Kidney epithelial cell (primary cell): ENCODE measurements around the gene UHRF1. TPM values are rescaled to one million over a fixed set of nuclear protein-coding genes. Genes with fewer than 3 reads are reported as not detected.
"Not testable (repeated sequence)": the region's sequence is repeated elsewhere in the genome, so short reads cannot be mapped to it uniquely, and the experiment has no call there.

ENCODE experiments used
- DNase-seq: peaks from one replicate; pipeline ENCODE4 v3.0.0-alpha.2; 2010; ENCODE audit warnings: low read depth
- H3K27me3 ChIP-seq: 2 replicates; pipeline ENCODE4 v1.6.0; 2011; ENCODE audit warnings: low read length; ENCODE audit not compliant: control insufficient read depth, insufficient read depth
- H3K36me3 ChIP-seq: 2 replicates; pipeline ENCODE4 v1.5.1; 2011; ENCODE audit warnings: low read length; ENCODE audit not compliant: control insufficient read depth, insufficient read depth
- H3K4me3 ChIP-seq: 2 replicates; pipeline ENCODE4 v1.5.1; 2011; ENCODE audit warnings: low read depth, mild to moderate bottlenecking, control low read depth, low read length
- CTCF ChIP-seq: IDR thresholded peaks from 2 replicates; pipeline ENCODE4 v1.5.1; 2011; ENCODE audit warnings: mild to moderate bottlenecking, moderate library complexity, low read length, control low read depth, inconsistent platforms; ENCODE audit not compliant: insufficient read depth, poor library complexity, severe bottlenecking
- total RNA-seq: library from RNA; depleted of rRNA; stranded (reverse); fragments of >200 nt; gene quantifications from 2 replicates; pipeline ENCODE4 v1.2.3, GENCODE V29; 2015

The UHRF1 gene
- total RNA-seq, 1 donor from 2014 or later = 21.2 TPM

- H3K4me3 ChIP-seq = no peak overlapping the region
- no peaks in the 10 kb centered on the region for H3K27me3 ChIP-seq
- TF ChIP-seq CTCF = no peak
- DNase-seq = no peak
- H3K36me3 ChIP-seq = no peaks in the 10 kb centered on the region
Observed at GRCh38 chr19:4939466-4939865, 30.2 kb downstream of the UHRF1 start.

- DNase-seq, H3K36me3 ChIP-seq, H3K27me3 ChIP-seq, H3K4me3 ChIP-seq: not testable (repeated sequence)
Observed at GRCh38 chr19:4941638-4942169, 32.4 kb downstream of the UHRF1 start.

- not testable (repeated sequence) for H3K36me3 ChIP-seq, H3K4me3 ChIP-seq, DNase-seq, H3K27me3 ChIP-seq
Observed at GRCh38 chr19:4950650-4951049, 41.3 kb downstream of the UHRF1 start.

- TF ChIP-seq CTCF = no peak
- Histone ChIP-seq H3K27me3 (no peaks in the 10 kb centered on the region), H3K36me3 (no peaks in the 10 kb centered on the region), H3K4me3 (no peak overlapping the region)
- DNase-seq = no peak
Observed at GRCh38 chr19:4951656-4952055, 42.4 kb downstream of the UHRF1 start.

- Histone ChIP-seq H3K27me3 (no peaks in the 10 kb centered on the region), H3K4me3 (no peak overlapping the region), H3K36me3 (no peaks in the 10 kb centered on the region)
- no peak for DNase-seq
- no peak for TF ChIP-seq CTCF
Observed at GRCh38 chr19:4952945-4953344, 43.6 kb downstream of the UHRF1 start.

- H3K27me3 ChIP-seq, H3K36me3 ChIP-seq, DNase-seq, H3K4me3 ChIP-seq: not testable (repeated sequence)
Observed at GRCh38 chr19:4954320-4955149, 45.2 kb downstream of the UHRF1 start.

GRCh38 chr19:4955274-4955673 is 46.0 kb downstream of the UHRF1 start:
- Histone ChIP-seq H3K27me3 (no peaks in the 10 kb centered on the region), H3K4me3 (no peak overlapping the region), H3K36me3 (peaks cover 1% of the 10 kb centered on the region)
- TF ChIP-seq CTCF = no peak
- no peak for DNase-seq
